ENCODE data around the gene MCU.

- TF ChIP-seq CTCF (conservative IDR thresholded peaks at IDR 0.05; ENCODE audit: low read length) (no peak), EZH2phosphoT487 (IDR thresholded peaks at IDR 0.05; ENCODE audit: borderline replicate concordance, low read depth, low read length) (no peak)
Measured at GRCh38 chr10:72899545-72899944, 207.6 kb downstream of the MCU start.
